ENCODE results near the gene RAB41. TPM values are rescaled to one million over a fixed set of nuclear protein-coding genes. Genes with fewer than 3 reads are reported as not detected.

RAB41 gene
- total RNA-seq (2014; rRNA removed) (not detected in 2 replicates), Bru-seq, nascent RNA (not detected), BruChase-seq, experiment 1, labeled RNA remaining after a 6-hour chase (not detected), BruChase-seq, experiment 2, labeled RNA remaining after a 2-hour chase (not detected)
- long read RNA-seq = 0 reads

GRCh38 chrX:70281951-70282350 lies at the start of gene RAB41:
RAB41 (plus strand) TSS chrX:70282172; CDS start chrX:70282218, 46 bp downstream.
- H3K27ac ChIP-seq (ENCODE audit: low read length) = no peak within 1 kb of the TSS
- no peak within 1 kb of the TSS for H3K9ac ChIP-seq (ENCODE audit: low read length)
- no peaks in the 10 kb centered on the region for H3K4me1 ChIP-seq (ENCODE audit: insufficient read depth, low read length)
- DNase-seq = no peak
- H3K27me3 ChIP-seq (ENCODE audit: low read length) = no peaks in the 10 kb centered on the region
- no peaks in the 10 kb centered on the region for H3K79me2 ChIP-seq (ENCODE audit: low read length)
- H3K9me2 ChIP-seq (replicated peaks; ENCODE audit: low read length) = no peaks in the 10 kb centered on the region
- no peak for TF ChIP-seq EZH2phosphoT487 (IDR thresholded peaks at IDR 0.05; ENCODE audit: borderline replicate concordance, low read length)
- TF ChIP-seq EZH2 (IDR thresholded peaks at IDR 0.05; ENCODE audit: low read length, unreplicated experiment) = no peak
- no peak for TF ChIP-seq CTCF (conservative IDR thresholded peaks at IDR 0.05; ENCODE audit: low read depth, low read length)
- H3K36me3 ChIP-seq (ENCODE audit: low read depth, low read length) = peaks cover 5% of the 10 kb centered on the region; the same call in 1 of the 2 replicates
- ChIA-PET CTCF (no interaction called here), POLR2A (ENCODE audit: unreplicated experiment) (no interaction called here)
- no peaks in the 10 kb centered on the region for H3F3A ChIP-seq (ENCODE audit: low read length, unreplicated experiment)
- no peaks in the 10 kb centered on the region for H4K20me1 ChIP-seq (ENCODE audit: low read length)
- intact Hi-C loops (cut with micrococcal nuclease) = no loop called here
- no peak within 1 kb of the TSS for H2AFZ ChIP-seq (ENCODE audit: low read length)
- no peak within 1 kb of the TSS for H3K4me2 ChIP-seq (ENCODE audit: low read length)
- no TSS peak for BruUV-seq (replicated peaks)
- ATAC-seq = no peak
- no peaks in the 10 kb centered on the region for H3K9me3 ChIP-seq (ENCODE audit: low read length)
- no peak within 1 kb of the TSS for H3K4me3 ChIP-seq (ENCODE audit: low read length)

- ChIA-PET POLR2A (ENCODE audit: unreplicated experiment) (no interaction called here), CTCF (no interaction called here)
- H3K79me2 ChIP-seq (ENCODE audit: low read length) = no peaks in the 10 kb centered on the region
- H3F3A ChIP-seq (ENCODE audit: low read length, unreplicated experiment) = no peaks in the 10 kb centered on the region
- no peak within 1 kb of the TSS for H3K4me2 ChIP-seq (ENCODE audit: low read length)
- no peaks in the 10 kb centered on the region for H3K36me3 ChIP-seq (ENCODE audit: low read depth, low read length)
- H3K4me1 ChIP-seq (ENCODE audit: insufficient read depth, low read length) = peaks cover 6% of the 10 kb centered on the region
- intact Hi-C loops (cut with micrococcal nuclease) = no loop called here
- no peak for ATAC-seq
- no peaks in the 10 kb centered on the region for H3K9me3 ChIP-seq (ENCODE audit: low read length)
- H2AFZ ChIP-seq (ENCODE audit: low read length) = no peak within 1 kb of the TSS
- no peak within 1 kb of the TSS for H3K27ac ChIP-seq (ENCODE audit: low read length)
- H3K27me3 ChIP-seq (ENCODE audit: low read length) = no peaks in the 10 kb centered on the region
- no peaks in the 10 kb centered on the region for H3K9me2 ChIP-seq (replicated peaks; ENCODE audit: low read length)
- H3K4me3 ChIP-seq (ENCODE audit: low read length) = no peak within 1 kb of the TSS
- H4K20me1 ChIP-seq (ENCODE audit: low read length) = no peaks in the 10 kb centered on the region
- BruUV-seq (replicated peaks) = no TSS peak
- no peak within 1 kb of the TSS for H3K9ac ChIP-seq (ENCODE audit: low read length)
- peak; percentile 20 for DNase-seq
- TF ChIP-seq CTCF (conservative IDR thresholded peaks at IDR 0.05; ENCODE audit: low read depth, low read length) (no peak), EZH2phosphoT487 (IDR thresholded peaks at IDR 0.05; ENCODE audit: borderline replicate concordance, low read length) (no peak), EZH2 (IDR thresholded peaks at IDR 0.05; ENCODE audit: low read length, unreplicated experiment) (no peak)
These were observed 47.6 kb upstream of the RAB41 start, which contains the start of gene AWAT1 for GRCh38 chrX:70234355-70234754. AWAT1 (plus strand) TSS chrX:70234655; CDS start chrX:70234696, 41 bp downstream.

GRCh38 chrX:70240751-70241150 lies 41.2 kb upstream of the RAB41 start:
- Histone ChIP-seq H3K9ac (ENCODE audit: low read length) (no peak overlapping the region), H2AFZ (ENCODE audit: low read length) (no peak overlapping the region), H3K27ac (ENCODE audit: low read length) (no peak overlapping the region), H4K20me1 (ENCODE audit: low read length) (no peaks in the 10 kb centered on the region), H3K4me3 (ENCODE audit: low read length) (no peak overlapping the region), H3K9me3 (ENCODE audit: low read length) (no peaks in the 10 kb centered on the region), H3K4me1 (ENCODE audit: insufficient read depth, low read length) (peaks cover 6% of the 10 kb centered on the region), H3K4me2 (ENCODE audit: low read length) (no peak overlapping the region), H3K9me2 (replicated peaks; ENCODE audit: low read length) (no peaks in the 10 kb centered on the region), H3F3A (ENCODE audit: low read length, unreplicated experiment) (no peaks in the 10 kb centered on the region), H3K27me3 (ENCODE audit: low read length) (no peaks in the 10 kb centered on the region), H3K79me2 (ENCODE audit: low read length) (no peaks in the 10 kb centered on the region), H3K36me3 (ENCODE audit: low read depth, low read length) (no peaks in the 10 kb centered on the region)
- intact Hi-C loops (cut with micrococcal nuclease) = no loop called here
- TF ChIP-seq EZH2phosphoT487 (IDR thresholded peaks at IDR 0.05; ENCODE audit: borderline replicate concordance, low read length) = no peak
- TF ChIP-seq EZH2 (IDR thresholded peaks at IDR 0.05; ENCODE audit: low read length, unreplicated experiment) = no peak
- TF ChIP-seq CTCF (conservative IDR thresholded peaks at IDR 0.05; ENCODE audit: low read depth, low read length) = no peak
- ATAC-seq (no peak), DNase-seq (no peak)
- ChIA-PET POLR2A (ENCODE audit: unreplicated experiment) (no interaction called here), CTCF (no interaction called here)
- BruUV-seq (replicated peaks) = no TSS peak

Data from PC-3 (cell line).